Urinary bladder (tissue), 4 donors: Measurements from ENCODE around the gene PPP1R12B. TPM values are rescaled to one million over a fixed set of nuclear protein-coding genes. Genes with fewer than 3 reads are reported as not detected.

ENCODE experiments used
- DNase-seq: peaks from one replicate; pipeline ENCODE4 v3.0.0-alpha.2; 2015; ENCODE audit errors: extremely low spot score
- H3K27ac ChIP-seq: one replicate; pipeline ENCODE4 v1.5.1; 2013; ENCODE audit warnings: low read depth, mild to moderate bottlenecking, moderate library complexity
- H3K36me3 ChIP-seq: one replicate; pipeline ENCODE4 v1.6.1; 2013; ENCODE audit warnings: mild to moderate bottlenecking, moderate library complexity; ENCODE audit not compliant: insufficient read depth
- H3K4me1 ChIP-seq: one replicate; pipeline ENCODE4 v1.6.1; 2013; ENCODE audit warnings: mild to moderate bottlenecking, moderate library complexity; ENCODE audit not compliant: insufficient read depth
- H3K4me3 ChIP-seq: one replicate; pipeline ENCODE4 v1.5.1; 2013; ENCODE audit warnings: low read depth, low read length
- WGBS: extraction: QIAGEN DNeasy Blood & Tissue Kit; methylation state at CpG from one replicate; pipeline ENCODE4 v1.1.7; 2013; 5-methylcytosine and 5-hydroxymethylcytosine counted together
- polyA plus RNA-seq: library from polyadenylated mRNA; stranded (reverse); fragments of 200-250 nt; gene quantifications from one replicate; pipeline ENCODE4 v1.2.3, GENCODE V29; 2013
- total RNA-seq: library from RNA; depleted of rRNA; stranded (reverse); fragments of >200 nt; gene quantifications from one replicate; pipeline ENCODE4 v1.2.3, GENCODE V29; 2014
- donor health status: healthy with polysubstance abuse.
- donor health status: healthy.

PPP1R12B gene
- total and polyA plus RNA-seq, 2 donors = 293 to 352 TPM

DNA sequence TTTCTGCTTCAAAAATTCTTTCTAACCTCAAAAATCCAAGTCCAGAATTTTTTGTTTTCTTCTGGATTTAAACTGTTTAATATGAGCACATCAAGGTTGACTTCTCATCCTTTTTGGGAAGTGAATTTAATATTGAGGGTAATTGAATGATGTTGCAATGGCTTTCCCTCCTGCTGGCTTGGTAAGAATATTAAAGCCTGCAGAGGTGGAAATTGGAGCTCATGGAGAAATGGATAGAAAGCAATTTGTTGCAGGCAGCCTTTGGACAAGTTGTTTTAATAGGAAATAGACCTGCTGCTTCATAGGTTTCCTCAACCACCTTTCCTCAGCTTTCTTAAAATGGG lies 237.1 kb downstream of the PPP1R12B start:
- Histone ChIP-seq H3K4me1 (no peaks in the 10 kb centered on the region), H3K27ac (peak overlapping the region; percentile 27), H3K36me3 (no peaks in the 10 kb centered on the region), H3K4me3 (no peak overlapping the region)
- no peak for DNase-seq

- DNase-seq = no peak
- peak overlapping the region; percentile 60 for H3K27ac ChIP-seq
- H3K4me3 ChIP-seq = no peak overlapping the region
- no peaks in the 10 kb centered on the region for H3K36me3 ChIP-seq
- 39% methylated on average over 4 of the region's 4 CpGs for WGBS
- no peaks in the 10 kb centered on the region for H3K4me1 ChIP-seq
Observed at GRCh38 chr1:202586018-202586821, 237.7 kb downstream of the PPP1R12B start.

DNA sequence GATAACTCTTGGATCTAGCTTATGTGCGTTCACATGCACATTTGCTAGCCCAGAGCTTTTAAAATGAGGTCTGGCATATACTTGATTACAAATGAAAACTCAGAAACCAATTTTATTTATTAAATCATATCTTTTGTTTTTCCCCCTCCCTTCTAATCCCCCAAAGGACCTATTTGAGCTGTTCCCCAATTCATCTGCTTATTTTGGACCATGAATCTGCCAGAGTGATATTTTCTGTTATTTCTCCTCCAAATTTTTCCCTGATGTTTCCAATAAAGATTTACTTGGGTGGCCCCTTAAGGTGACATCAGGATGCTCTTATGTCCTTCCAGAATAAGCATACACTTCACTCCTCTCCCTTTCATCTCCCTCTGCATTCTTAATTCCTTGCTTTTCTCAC lies 238.4 kb downstream of the PPP1R12B start:
- 56% methylated on average over 1 of the region's 1 CpG for WGBS

DNA sequence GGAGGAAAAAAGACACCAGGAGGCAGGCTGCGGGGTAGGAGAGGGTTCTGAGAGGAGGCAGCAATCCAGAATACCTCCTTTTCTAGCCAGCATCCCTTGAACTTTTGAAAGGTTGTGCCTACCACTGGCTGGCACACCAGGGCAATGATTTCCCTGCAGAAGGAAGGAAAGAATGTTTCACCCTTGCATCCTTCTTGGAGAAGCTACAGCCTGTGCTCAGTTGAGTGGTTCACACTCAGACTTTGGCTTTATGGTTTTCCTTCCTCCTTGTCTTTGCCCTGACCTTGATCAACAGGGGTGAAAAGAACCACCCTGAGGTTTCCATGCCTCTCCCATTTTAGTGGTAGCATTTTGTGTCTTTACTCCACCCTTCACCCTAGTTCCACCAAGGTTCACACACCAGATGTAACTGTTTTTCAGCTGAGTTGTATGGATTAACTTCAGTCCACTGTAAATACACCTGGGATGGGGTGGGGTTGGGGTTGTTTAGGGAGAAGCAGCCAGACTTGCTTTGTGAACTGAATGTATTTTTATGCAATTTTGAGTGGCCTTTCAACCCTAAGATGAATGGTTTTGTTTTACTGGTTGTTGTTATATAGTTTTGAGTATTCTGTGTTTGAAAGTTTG lies 239.5 kb downstream of the PPP1R12B start:
- Histone ChIP-seq H3K27ac (peak overlapping the region; percentile 38), H3K36me3 (no peaks in the 10 kb centered on the region), H3K4me1 (no peaks in the 10 kb centered on the region), H3K4me3 (no peak overlapping the region)
- 98% methylated on average over 1 of the region's 1 CpG for WGBS
- no peak for DNase-seq

More for the DNA sequence above, 238.4 kb downstream of the PPP1R12B start:
- no peak overlapping the region for H3K4me3 ChIP-seq
- no peak for DNase-seq
- H3K4me1 ChIP-seq = no peaks in the 10 kb centered on the region
- no peak overlapping the region for H3K27ac ChIP-seq
- no peaks in the 10 kb centered on the region for H3K36me3 ChIP-seq

- no peak for DNase-seq
- WGBS = 82% methylated on average over 4 of the region's 4 CpGs
- peak overlapping the region; percentile 81 for H3K27ac ChIP-seq
- H3K4me3 ChIP-seq = no peak overlapping the region
- no peaks in the 10 kb centered on the region for H3K4me1 ChIP-seq
- H3K36me3 ChIP-seq = no peaks in the 10 kb centered on the region
Observed at GRCh38 chr1:202588503-202589189, 240.1 kb downstream of the PPP1R12B start.

GRCh38 chr1:202589190-202589930 lies 240.9 kb downstream of the PPP1R12B start:
- peak; percentile 77 for DNase-seq
- H3K27ac ChIP-seq = peak overlapping the region; percentile 84
- no peak overlapping the region for H3K4me3 ChIP-seq
- H3K36me3 ChIP-seq = no peaks in the 10 kb centered on the region
- WGBS = 30% methylated on average over 8 of the region's 8 CpGs
- H3K4me1 ChIP-seq = no peaks in the 10 kb centered on the region

GRCh38 chr1:202590126-202590525 lies 241.6 kb downstream of the PPP1R12B start:
- Histone ChIP-seq H3K36me3 (no peaks in the 10 kb centered on the region), H3K27ac (peak overlapping the region; percentile 84), H3K4me3 (no peak overlapping the region), H3K4me1 (no peaks in the 10 kb centered on the region)
- WGBS = 90% methylated on average over 4 of the region's 4 CpGs
- DNase-seq = no peak

DNA sequence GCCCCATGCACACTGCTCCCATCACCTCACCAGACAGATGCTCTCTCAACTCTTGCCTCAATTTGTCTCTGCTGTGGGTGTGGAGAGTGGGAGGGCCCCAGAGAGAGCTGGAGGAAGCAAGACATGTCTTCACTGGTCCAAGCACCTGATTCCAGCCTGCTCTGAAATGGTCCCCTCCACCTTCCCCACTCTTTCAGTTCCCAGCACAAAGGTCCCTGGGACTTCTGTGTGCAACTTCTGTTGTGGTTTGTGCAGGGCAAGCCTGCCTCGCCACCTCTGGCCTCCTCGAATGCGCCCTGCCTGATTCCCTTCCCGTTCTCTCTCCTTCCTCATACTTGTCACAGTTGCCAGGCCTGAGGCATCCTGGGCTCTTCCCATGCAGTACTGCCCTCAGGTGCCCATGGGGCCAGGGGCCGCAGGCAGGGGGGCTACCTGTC lies 242.5 kb downstream of the PPP1R12B start:
- 88% methylated on average over 5 of the region's 5 CpGs for WGBS
- Histone ChIP-seq H3K4me1 (no peaks in the 10 kb centered on the region), H3K27ac (peak overlapping the region; percentile 74)

GRCh38 chr1:202591515-202591914 lies 243.0 kb downstream of the PPP1R12B start:
- Histone ChIP-seq H3K27ac (peak overlapping the region; percentile 74), H3K4me3 (no peak overlapping the region), H3K36me3 (no peaks in the 10 kb centered on the region), H3K4me1 (no peaks in the 10 kb centered on the region)
- 91% methylated on average over 7 of the region's 7 CpGs for WGBS
- no peak for DNase-seq

More for the DNA sequence above, 242.5 kb downstream of the PPP1R12B start:
- no peak for DNase-seq
- no peaks in the 10 kb centered on the region for H3K36me3 ChIP-seq
- no peak overlapping the region for H3K4me3 ChIP-seq

DNA sequence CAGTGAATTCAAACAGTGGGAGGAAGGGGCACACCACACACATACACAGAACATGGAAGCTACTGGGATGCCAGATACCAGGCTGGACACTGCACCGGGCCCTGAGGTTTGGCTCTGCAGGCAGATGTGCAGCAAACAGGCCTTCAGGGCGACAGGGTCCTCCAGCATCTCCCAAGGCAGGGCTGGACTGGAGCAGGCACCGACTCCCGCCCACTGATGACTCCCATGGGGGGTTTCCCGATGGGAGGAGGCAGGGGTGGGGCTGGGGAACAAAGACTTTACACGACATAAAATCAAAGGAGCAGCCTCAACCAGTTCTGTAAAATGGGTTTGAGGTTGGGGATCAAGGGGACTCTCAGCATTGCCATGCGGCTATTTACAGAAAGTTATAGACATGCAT lies 243.6 kb downstream of the PPP1R12B start:
- no peaks in the 10 kb centered on the region for H3K36me3 ChIP-seq
- 86% methylated on average over 7 of the region's 7 CpGs for WGBS
- H3K4me3 ChIP-seq = no peak overlapping the region
- DNase-seq = no peak
- H3K4me1 ChIP-seq = no peaks in the 10 kb centered on the region
- H3K27ac ChIP-seq = peak overlapping the region; percentile 74

- Histone ChIP-seq H3K4me3 (no peak overlapping the region), H3K4me1 (no peaks in the 10 kb centered on the region), H3K36me3 (no peaks in the 10 kb centered on the region), H3K27ac (peak overlapping the region; percentile 59)
- WGBS = 70% methylated on average over 4 of the region's 4 CpGs
- no peak for DNase-seq
Observed at GRCh38 chr1:202593845-202594244, 245.3 kb downstream of the PPP1R12B start.

DNA sequence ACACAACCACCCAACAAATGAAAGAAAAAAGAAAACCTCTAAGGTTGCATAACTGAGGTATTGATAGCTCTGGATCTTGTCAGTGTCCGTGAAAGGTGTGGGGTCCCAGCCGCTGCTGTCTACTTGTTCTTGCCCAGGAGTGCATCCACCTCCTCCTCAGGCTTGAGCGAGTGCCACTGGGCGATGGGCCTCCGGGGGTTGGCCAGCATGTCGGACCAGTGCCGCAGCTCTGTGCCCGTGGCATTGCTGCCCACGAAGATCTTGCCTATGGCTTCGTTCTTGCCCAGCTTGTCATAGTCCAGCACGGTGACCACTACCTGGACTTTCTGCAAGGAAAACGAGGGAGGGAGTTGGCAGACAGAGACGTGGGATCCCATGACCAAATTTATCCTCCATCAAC lies 248.1 kb downstream of the PPP1R12B start:
- Histone ChIP-seq H3K4me1 (no peaks in the 10 kb centered on the region), H3K4me3 (no peak overlapping the region), H3K27ac (no peak overlapping the region), H3K36me3 (no peaks in the 10 kb centered on the region)
- no peak for DNase-seq
- 89% methylated on average over 13 of the region's 13 CpGs for WGBS

DNA sequence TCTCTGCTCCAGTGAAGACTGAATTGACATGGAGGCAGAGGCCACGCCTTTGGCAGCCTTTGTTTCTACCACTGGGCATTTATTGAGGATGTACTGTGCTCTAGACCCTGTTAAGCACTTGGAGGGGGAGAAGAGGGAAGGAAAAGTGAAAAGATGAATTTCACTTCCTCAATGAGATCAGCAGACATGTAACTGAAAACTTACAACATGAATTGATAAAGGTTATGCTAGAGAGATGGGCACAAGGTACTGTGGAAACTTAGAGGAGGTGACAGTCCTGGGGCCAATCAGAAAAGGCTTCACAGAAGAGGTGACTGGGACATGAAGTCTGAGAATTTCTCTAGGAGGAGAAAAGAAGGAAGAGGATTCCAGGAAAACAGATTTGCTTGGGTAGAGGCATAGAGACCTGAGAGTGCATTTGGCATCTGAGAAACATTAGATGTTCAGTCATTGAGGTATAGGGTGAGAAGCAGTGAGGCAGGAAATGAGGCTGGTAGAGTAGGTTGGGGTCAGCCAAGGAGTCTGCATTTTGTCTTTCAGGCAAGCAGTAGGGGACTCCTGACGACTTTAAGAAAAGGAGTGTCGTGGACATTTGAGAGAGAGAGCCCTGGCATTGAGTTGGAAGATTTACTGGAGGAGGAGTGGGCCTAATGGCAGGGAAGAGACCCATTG lies 248.7 kb downstream of the PPP1R12B start:
- Histone ChIP-seq H3K36me3 (no peaks in the 10 kb centered on the region), H3K27ac (no peak overlapping the region), H3K4me1 (no peaks in the 10 kb centered on the region), H3K4me3 (no peak overlapping the region)
- WGBS = 96% methylated on average over 3 of the region's 3 CpGs
- DNase-seq = no peak
